Activated CD4-positive, alpha-beta T cell treated with anti-CD3 and anti-CD28 coated beads, Interleukin-2, amount 10 ng/mL, durations not matched to agents 7 days and 5 days (primary cell): ENCODE results near the gene RNASEH2B. TPM values are rescaled to one million over a fixed set of nuclear protein-coding genes. Genes with fewer than 3 reads are reported as not detected.

Experiments used
- CTCF ChIA-PET: fragments of 350-600 bp; sonication (Branson Sonifier 250); formaldehyde crosslinking; loops from one replicate; lab custom pipeline; 2021; ENCODE audit warnings: antibody characterized with exemption; lab: Charles Lee
- POLR2A ChIA-PET: fragments of 350-600 bp; sonication (Branson Sonifier 250); formaldehyde crosslinking; loops from one replicate; lab custom pipeline; 2021; ENCODE audit warnings: antibody characterized with exemption; lab: Charles Lee
- DNase-seq: peaks from one replicate; pipeline ENCODE4 v3.0.0-alpha.2; 2020
- H3K27ac Mint-ChIP-seq: one replicate; pipeline ENCODE4 v1.8.0; 2021; ENCODE audit warnings: mild to moderate bottlenecking, moderate library complexity, mixed read lengths
- H3K27me3 Mint-ChIP-seq: one replicate; pipeline ENCODE4 v1.8.0; 2021; ENCODE audit warnings: mixed read lengths
- H3K36me3 Mint-ChIP-seq: one replicate; pipeline ENCODE4 v1.8.0; 2021; ENCODE audit warnings: low read depth, mixed read lengths
- H3K4me1 Mint-ChIP-seq: one replicate; pipeline ENCODE4 v1.8.0; 2021; ENCODE audit warnings: mixed read lengths
- H3K4me3 Mint-ChIP-seq: one replicate; pipeline ENCODE4 v1.8.0; 2021; ENCODE audit warnings: mild to moderate bottlenecking, moderate library complexity, mixed read lengths
- H3K9me3 Mint-ChIP-seq: one replicate; pipeline ENCODE4 v1.8.0; 2021; ENCODE audit warnings: mixed read lengths
- total RNA-seq, 2 experiments: library from RNA; stranded (reverse); gene quantifications; one replicate each; pipeline ENCODE4 v1.2.3, GENCODE V29; 2021

The RNASEH2B gene
- total RNA-seq, 2 experiments from 2014 or later = 121 to 179 TPM

- CTCF ChIA-PET = interaction anchor here (1.2 kb wide), 1 partner anchor 12 kb away, joined by 4 read pairs; no protein-coding TSS in a partner anchor
Observed at GRCh38 chr13:50924025-50924424, 14.4 kb downstream of the RNASEH2B start.

GRCh38 chr13:50927701-50928100, 18.1 kb downstream of the RNASEH2B start:
- DNase-seq = no peak
- ChIA-PET CTCF (no interaction called here), POLR2A (no interaction called here)
- no peaks in the 10 kb centered on the region for H3K27me3 Mint-ChIP-seq
- H3K27ac Mint-ChIP-seq = no peak overlapping the region
- no peak overlapping the region for H3K4me3 Mint-ChIP-seq
- H3K36me3 Mint-ChIP-seq = peaks cover 70% of the 10 kb centered on the region
- H3K9me3 Mint-ChIP-seq = peaks cover 28% of the 10 kb centered on the region
- H3K4me1 Mint-ChIP-seq = peaks cover 12% of the 10 kb centered on the region

More at GRCh38 chr13:50924025-50924424, 14.4 kb downstream of the RNASEH2B start:
- H3K36me3 Mint-ChIP-seq = peaks cover 67% of the 10 kb centered on the region
- no peaks in the 10 kb centered on the region for H3K27me3 Mint-ChIP-seq
- H3K9me3 Mint-ChIP-seq = peaks cover 40% of the 10 kb centered on the region
- no peak for DNase-seq
- POLR2A ChIA-PET = no interaction called here
- no peak overlapping the region for H3K27ac Mint-ChIP-seq
- peaks cover 16% of the 10 kb centered on the region for H3K4me1 Mint-ChIP-seq
- no peak overlapping the region for H3K4me3 Mint-ChIP-seq

- H3K36me3 Mint-ChIP-seq = peaks cover 70% of the 10 kb centered on the region
- peaks cover 12% of the 10 kb centered on the region for H3K4me1 Mint-ChIP-seq
- H3K9me3 Mint-ChIP-seq = peaks cover 24% of the 10 kb centered on the region
- no peak overlapping the region for H3K27ac Mint-ChIP-seq
- H3K27me3 Mint-ChIP-seq = no peaks in the 10 kb centered on the region
- no peak overlapping the region for H3K4me3 Mint-ChIP-seq
- ChIA-PET CTCF (no interaction called here), POLR2A (no interaction called here)
- no peak for DNase-seq
Observed at GRCh38 chr13:50928102-50928501, 18.5 kb downstream of the RNASEH2B start.

- POLR2A ChIA-PET = no interaction called here
- peaks cover 12% of the 10 kb centered on the region for H3K4me1 Mint-ChIP-seq
Observed at GRCh38 chr13:50928659-50929462, 19.3 kb downstream of the RNASEH2B start.

GRCh38 chr13:50932091-50932490, 22.5 kb downstream of the RNASEH2B start:
- no peak overlapping the region for H3K4me3 Mint-ChIP-seq
- ChIA-PET CTCF (interaction anchor here (0.6 to 0.9 kb wide), 2 partner anchors 20 to 74 kb away, joined by 3 read pairs; no protein-coding TSS in a partner anchor), POLR2A (no interaction called here)
- H3K27ac Mint-ChIP-seq = no peak overlapping the region
- H3K27me3 Mint-ChIP-seq = no peaks in the 10 kb centered on the region
- peaks cover 76% of the 10 kb centered on the region for H3K36me3 Mint-ChIP-seq
- H3K4me1 Mint-ChIP-seq = peaks cover 9% of the 10 kb centered on the region
- peaks cover 2% of the 10 kb centered on the region for H3K9me3 Mint-ChIP-seq
- DNase-seq = no peak

More at GRCh38 chr13:50928659-50929462, 19.3 kb downstream of the RNASEH2B start:
- no peak overlapping the region for H3K27ac Mint-ChIP-seq
- H3K9me3 Mint-ChIP-seq = peaks cover 16% of the 10 kb centered on the region
- no peak overlapping the region for H3K4me3 Mint-ChIP-seq
- CTCF ChIA-PET = interaction anchor here (1.8 kb wide), 1 partner anchor 10 kb away, joined by 5 read pairs; no protein-coding TSS in a partner anchor
- peaks cover 68% of the 10 kb centered on the region for H3K36me3 Mint-ChIP-seq
- H3K27me3 Mint-ChIP-seq = no peaks in the 10 kb centered on the region
- no peak for DNase-seq

- H3K4me3 Mint-ChIP-seq = no peak overlapping the region
Observed at GRCh38 chr13:50934735-50935435, 25.3 kb downstream of the RNASEH2B start.

GRCh38 chr13:50936679-50937078, 27.1 kb downstream of the RNASEH2B start:
- Mint-ChIP-seq H3K9me3 (peaks cover 5% of the 10 kb centered on the region), H3K27ac (no peak overlapping the region), H3K4me3 (no peak overlapping the region), H3K27me3 (no peaks in the 10 kb centered on the region), H3K4me1 (no peaks in the 10 kb centered on the region), H3K36me3 (peaks cover 76% of the 10 kb centered on the region)
- POLR2A ChIA-PET = no interaction called here
- DNase-seq = no peak
- CTCF ChIA-PET = interaction anchor here (0.6 to 1.2 kb wide), 2 partner anchors 25 to 184 kb away, joined by 3 read pairs; no protein-coding TSS in a partner anchor

More at GRCh38 chr13:50934735-50935435, 25.3 kb downstream of the RNASEH2B start:
- Mint-ChIP-seq H3K4me1 (no peaks in the 10 kb centered on the region), H3K27ac (no peak overlapping the region), H3K27me3 (no peaks in the 10 kb centered on the region), H3K36me3 (peaks cover 78% of the 10 kb centered on the region), H3K9me3 (peaks cover 5% of the 10 kb centered on the region)
- CTCF ChIA-PET = interaction anchor here (1.4 kb wide), 1 partner anchor 15 kb away, joined by 3 read pairs; no protein-coding TSS in a partner anchor
- no peak for DNase-seq
- POLR2A ChIA-PET = no interaction called here

- peaks cover 65% of the 10 kb centered on the region for H3K36me3 Mint-ChIP-seq
- ChIA-PET POLR2A (no interaction called here), CTCF (no interaction called here)
- no peaks in the 10 kb centered on the region for H3K27me3 Mint-ChIP-seq
- H3K4me1 Mint-ChIP-seq = no peaks in the 10 kb centered on the region
- peaks cover 5% of the 10 kb centered on the region for H3K9me3 Mint-ChIP-seq
- H3K27ac Mint-ChIP-seq = no peak overlapping the region
- no peak for DNase-seq
- H3K4me3 Mint-ChIP-seq = no peak overlapping the region
Observed at GRCh38 chr13:50940509-50940908, 30.9 kb downstream of the RNASEH2B start.

- Mint-ChIP-seq H3K4me3 (no peak overlapping the region), H3K27me3 (no peaks in the 10 kb centered on the region), H3K9me3 (peaks cover 5% of the 10 kb centered on the region), H3K36me3 (peaks cover 62% of the 10 kb centered on the region), H3K4me1 (no peaks in the 10 kb centered on the region), H3K27ac (peak overlapping the region; percentile 70)
- ChIA-PET POLR2A (no interaction called here), CTCF (no interaction called here)
- DNase-seq = no peak
Observed at GRCh38 chr13:50941146-50941545, 31.6 kb downstream of the RNASEH2B start.

- POLR2A ChIA-PET = no interaction called here
- Mint-ChIP-seq H3K27me3 (no peaks in the 10 kb centered on the region), H3K36me3 (peaks cover 59% of the 10 kb centered on the region), H3K4me3 (no peak overlapping the region), H3K9me3 (peaks cover under 1% of the 10 kb centered on the region), H3K27ac (no peak overlapping the region), H3K4me1 (no peaks in the 10 kb centered on the region)
- CTCF ChIA-PET = no interaction called here
- no peak for DNase-seq
Observed at GRCh38 chr13:50942630-50943311, 33.2 kb downstream of the RNASEH2B start.

- H3K27ac Mint-ChIP-seq = no peak overlapping the region
- peaks cover 64% of the 10 kb centered on the region for H3K36me3 Mint-ChIP-seq
- no peaks in the 10 kb centered on the region for H3K4me1 Mint-ChIP-seq
- H3K9me3 Mint-ChIP-seq = no peaks in the 10 kb centered on the region
- no peaks in the 10 kb centered on the region for H3K27me3 Mint-ChIP-seq
- no peak for DNase-seq
- no peak overlapping the region for H3K4me3 Mint-ChIP-seq
- CTCF ChIA-PET = interaction anchor here (1.4 kb wide), 1 partner anchor 34 kb away, joined by 3 read pairs; no protein-coding TSS in a partner anchor
- POLR2A ChIA-PET = no interaction called here
Observed at GRCh38 chr13:50945669-50946068, 36.1 kb downstream of the RNASEH2B start.

- Mint-ChIP-seq H3K27ac (no peak overlapping the region), H3K4me1 (no peaks in the 10 kb centered on the region), H3K27me3 (no peaks in the 10 kb centered on the region), H3K4me3 (no peak overlapping the region), H3K9me3 (no peaks in the 10 kb centered on the region), H3K36me3 (peaks cover 67% of the 10 kb centered on the region)
- DNase-seq = no peak
- POLR2A ChIA-PET = no interaction called here
- CTCF ChIA-PET = no interaction called here
Observed at GRCh38 chr13:50948601-50949000, 39.0 kb downstream of the RNASEH2B start.
